ENCODE results near the gene OPA1.
A peak's percentile ranks its signal among the peaks of the same experiment; 100 is the strongest.

Gene OPA1

GRCh38 chr3:193711964-193712598 lies 119.1 kb downstream of the OPA1 start:
- DNase-seq: peak; percentile 96

- DNase-seq: no peak
Observed at GRCh38 chr3:193712938-193713337, 119.9 kb downstream of the OPA1 start.

- no peak for DNase-seq
Observed at GRCh38 chr3:193714523-193715137, 121.6 kb downstream of the OPA1 start.

GRCh38 chr3:193716150-193716549 lies 123.1 kb downstream of the OPA1 start:
- no peak for DNase-seq

- DNase-seq: no peak
Observed at GRCh38 chr3:193719735-193720134, 126.7 kb downstream of the OPA1 start.

- DNase-seq: no peak
Observed at GRCh38 chr3:193720169-193720568, 127.2 kb downstream of the OPA1 start.

- no peak for DNase-seq
Observed at GRCh38 chr3:193722566-193722965, 129.6 kb downstream of the OPA1 start.

- DNase-seq: no peak
Observed at GRCh38 chr3:193727089-193727488, 134.1 kb downstream of the OPA1 start.

GRCh38 chr3:193728429-193729087 lies 135.6 kb downstream of the OPA1 start:
- DNase-seq: no peak

GRCh38 chr3:193729088-193729465 lies 136.1 kb downstream of the OPA1 start:
- DNase-seq: no peak

- no peak for DNase-seq
Observed at GRCh38 chr3:193729601-193730000, 136.6 kb downstream of the OPA1 start.

GRCh38 chr3:193730511-193730910 lies 137.5 kb downstream of the OPA1 start:
- DNase-seq: no peak

GRCh38 chr3:193730976-193731375 lies 138.0 kb downstream of the OPA1 start:
- DNase-seq: no peak

- DNase-seq: no peak
Observed at GRCh38 chr3:193731656-193732055, 138.6 kb downstream of the OPA1 start.

GRCh38 chr3:193732391-193732790 lies 139.4 kb downstream of the OPA1 start:
- DNase-seq: no peak

- no peak for DNase-seq
Observed at GRCh38 chr3:193732827-193733226, 139.8 kb downstream of the OPA1 start.

GRCh38 chr3:193734737-193735366 lies 141.8 kb downstream of the OPA1 start:
- no peak for DNase-seq

- DNase-seq: no peak
Observed at GRCh38 chr3:193735850-193736249, 142.8 kb downstream of the OPA1 start.

- DNase-seq: no peak
Observed at GRCh38 chr3:193736616-193737015, 143.6 kb downstream of the OPA1 start.

GRCh38 chr3:193737191-193737751 lies 144.3 kb downstream of the OPA1 start:
- peak; percentile 100 for DNase-seq

- peak; percentile 50 for DNase-seq
Observed at GRCh38 chr3:193742628-193743027, 149.6 kb downstream of the OPA1 start.

GRCh38 chr3:193743702-193744047 lies 150.7 kb downstream of the OPA1 start:
- no peak for DNase-seq

- DNase-seq: peak; percentile 99
Observed at GRCh38 chr3:193744048-193744821, 151.2 kb downstream of the OPA1 start.
